ENCODE measurements around the gene HSBP1L1. TPM values are rescaled to one million over a fixed set of nuclear protein-coding genes. Genes with fewer than 3 reads are reported as not detected.
"Not testable (repeated sequence)": the region's sequence is repeated elsewhere in the genome, so short reads cannot be mapped to it uniquely, and the experiment has no call there.

HSBP1L1 gene
- total and polyA plus RNA-seq, 2 donors (not counting 3 experiments of a cell fraction or from before 2014, with no cell fraction given) = 5.2 to 7.1 TPM

DNA sequence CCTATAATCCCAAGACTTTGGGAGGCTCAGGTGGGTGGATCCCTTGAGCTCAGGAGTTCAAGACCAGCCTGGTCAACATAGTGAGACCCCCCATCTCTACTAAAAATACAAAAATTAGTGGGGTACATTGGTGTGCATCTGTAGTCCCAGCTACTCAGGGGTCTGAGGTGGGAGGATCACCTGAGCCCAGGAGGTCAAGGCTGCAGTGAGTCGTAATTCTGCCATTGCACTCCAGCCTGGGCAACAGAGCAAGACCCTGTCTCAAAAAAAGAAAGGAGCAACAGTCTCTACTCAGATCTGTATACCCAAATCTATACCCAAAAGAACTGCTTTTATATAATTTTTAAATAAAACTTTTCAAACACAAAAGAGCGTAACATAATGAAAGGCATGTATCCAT is 5.5 kb upstream of the HSBP1L1 start:
- Histone ChIP-seq H3K4me3 (replicated peaks in 1 of 3; ENCODE audit: insufficient read depth in 1 of 3, low read depth in 1 of 3, low read length in 3 of 3) (no peak overlapping the region), H3K4me1 (ENCODE audit: control insufficient read depth, extremely low read depth, insufficient read depth, low read length) (no peaks in the 10 kb centered on the region), H2AFZ (ENCODE audit: low read depth, low read length) (no peak overlapping the region), H3K9ac (replicated peaks; ENCODE audit: extremely low read depth, insufficient read depth, low read length) (no peak overlapping the region), H3K27ac (ENCODE audit: insufficient read depth, low read depth, low read length) (no peak overlapping the region), H4K20me1 (replicated peaks; ENCODE audit: control insufficient read depth, extremely low read depth, insufficient read depth, low read length) (no peaks in the 10 kb centered on the region), H3K9me3 (replicated peaks; ENCODE audit: control insufficient read depth, insufficient read depth, low read length) (no peaks in the 10 kb centered on the region), H3K27me3 (ENCODE audit: control insufficient read depth in 2 of 2, insufficient read depth in 2 of 2, low read length in 2 of 2) (peaks cover 8 to 14% of the 10 kb centered on the region in 2 experiments), H3K9me1 (replicated peaks; ENCODE audit: control insufficient read depth, extremely low read depth, insufficient read depth, low read length) (no peaks in the 10 kb centered on the region), H3K4me2 (ENCODE audit: insufficient read depth, low read length) (no peak overlapping the region), H3K79me2 (ENCODE audit: control insufficient read depth, insufficient read depth, low read length) (no peaks in the 10 kb centered on the region), H3K36me3 (ENCODE audit: control insufficient read depth in 2 of 2, extremely low read depth in 1 of 2, insufficient read depth in 2 of 2, low read length in 2 of 2) (no peaks in the 10 kb centered on the region)
- BruUV-seq (replicated peaks) = no TSS peak
- intact Hi-C loops (cut with micrococcal nuclease) (loop anchor here (10.0 kb wide), 1 partner anchor 164 kb away; the partner anchor contains the start of gene KCNG2), dilution Hi-C loops (cut with MboI; ENCODE audit: extremely low pct_ligation_motif_present, low sequenced_read_pairs) (no loop called here)
- ChIA-PET POLR2A (no interaction called here), CTCF (no interaction called here)
- no peak for TF ChIP-seq FOS (IDR thresholded peaks at IDR 0.05; ENCODE audit: borderline replicate concordance, insufficient read depth, low read length)
- no peak for TF ChIP-seq POLR2AphosphoS5 (IDR thresholded peaks at IDR 0.05; ENCODE audit: insufficient read depth, low read depth, low read length)
- TF ChIP-seq EZH2 (IDR thresholded peaks at IDR 0.05; ENCODE audit: borderline replicate concordance, low read depth, low read length, severe bottlenecking) = no peak
- TF ChIP-seq GATA2 (IDR thresholded peaks at IDR 0.05; ENCODE audit: insufficient read depth, insufficient read length, low read depth, low read length) = no peak
- TF ChIP-seq, protein P1, sequence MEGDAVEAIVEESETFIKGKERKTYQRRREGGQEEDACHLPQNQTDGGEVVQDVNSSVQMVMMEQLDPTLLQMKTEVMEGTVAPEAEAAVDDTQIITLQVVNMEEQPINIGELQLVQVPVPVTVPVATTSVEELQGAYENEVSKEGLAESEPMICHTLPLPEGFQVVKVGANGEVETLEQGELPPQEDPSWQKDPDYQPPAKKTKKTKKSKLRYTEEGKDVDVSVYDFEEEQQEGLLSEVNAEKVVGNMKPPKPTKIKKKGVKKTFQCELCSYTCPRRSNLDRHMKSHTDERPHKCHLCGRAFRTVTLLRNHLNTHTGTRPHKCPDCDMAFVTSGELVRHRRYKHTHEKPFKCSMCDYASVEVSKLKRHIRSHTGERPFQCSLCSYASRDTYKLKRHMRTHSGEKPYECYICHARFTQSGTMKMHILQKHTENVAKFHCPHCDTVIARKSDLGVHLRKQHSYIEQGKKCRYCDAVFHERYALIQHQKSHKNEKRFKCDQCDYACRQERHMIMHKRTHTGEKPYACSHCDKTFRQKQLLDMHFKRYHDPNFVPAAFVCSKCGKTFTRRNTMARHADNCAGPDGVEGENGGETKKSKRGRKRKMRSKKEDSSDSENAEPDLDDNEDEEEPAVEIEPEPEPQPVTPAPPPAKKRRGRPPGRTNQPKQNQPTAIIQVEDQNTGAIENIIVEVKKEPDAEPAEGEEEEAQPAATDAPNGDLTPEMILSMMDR (IDR thresholded peaks at IDR 0.05; ENCODE audit: extremely low read depth in 1 of 2, insufficient read depth in 1 of 2, low read depth in 1 of 2, low read length in 2 of 2) = no peak
- no peak for TF ChIP-seq JUN (IDR thresholded peaks at IDR 0.05; ENCODE audit: borderline replicate concordance, insufficient read depth, insufficient read length, low read depth)
- DNase-seq (ENCODE audit: low read depth, low spot score) (no peak), FAIRE-seq (no peak)

GRCh38 chr18:79960161-79960801 is 4.2 kb upstream of the HSBP1L1 start:
- FAIRE-seq; POLR2A ChIA-PET; dilution Hi-C loops (cut with MboI; ENCODE audit: extremely low pct_ligation_motif_present, low sequenced_read_pairs); intact Hi-C loops (cut with micrococcal nuclease); H2AFZ ChIP-seq (ENCODE audit: low read depth, low read length); H3K27ac ChIP-seq (ENCODE audit: insufficient read depth, low read depth, low read length); DNase-seq (ENCODE audit: low read depth, low spot score); H4K20me1 ChIP-seq (replicated peaks; ENCODE audit: control insufficient read depth, extremely low read depth, insufficient read depth, low read length); H3K79me2 ChIP-seq (ENCODE audit: control insufficient read depth, insufficient read depth, low read length); H3K9ac ChIP-seq (replicated peaks; ENCODE audit: extremely low read depth, insufficient read depth, low read length); CTCF ChIA-PET; H3K4me2 ChIP-seq (ENCODE audit: insufficient read depth, low read length); H3K4me3 ChIP-seq (replicated peaks in 1 of 3; ENCODE audit: insufficient read depth in 1 of 3, low read depth in 1 of 3, low read length in 3 of 3); BruUV-seq (replicated peaks); H3K9me1 ChIP-seq (replicated peaks; ENCODE audit: control insufficient read depth, extremely low read depth, insufficient read depth, low read length); H3K36me3 ChIP-seq (ENCODE audit: control insufficient read depth in 2 of 2, extremely low read depth in 1 of 2, insufficient read depth in 2 of 2, low read length in 2 of 2); H3K9me3 ChIP-seq (replicated peaks; ENCODE audit: control insufficient read depth, insufficient read depth, low read length); H3K4me1 ChIP-seq (ENCODE audit: control insufficient read depth, extremely low read depth, insufficient read depth, low read length): not testable (repeated sequence)
- H3K27me3 ChIP-seq (ENCODE audit: control insufficient read depth in 2 of 2, insufficient read depth in 2 of 2, low read length in 2 of 2) = peaks cover 8 to 14% of the 10 kb centered on the region in 2 experiments
